Vagina (tissue), 2 donors: ENCODE measurements around the gene PAEP. TPM values are rescaled to one million over a fixed set of nuclear protein-coding genes. Genes with fewer than 3 reads are reported as not detected.

ENCODE experiments used
- DNase-seq, 2 donors: peaks; one replicate each; pipeline ENCODE4 v3.0.0-alpha.2; 2017; ENCODE audit errors: extremely low spot score in 2 of 2
- H3K27ac ChIP-seq: fragments of 200-600 bp; sonication (generic); one replicate; pipeline ENCODE4 v1.5.1; 2019
- H3K27me3 ChIP-seq: fragments of 200-600 bp; sonication (generic); one replicate; pipeline ENCODE4 v1.5.1; 2019
- H3K36me3 ChIP-seq, 2 donors: fragments of 200-600 bp; sonication (generic); one replicate each; pipeline ENCODE4 v1.5.1; 2017 to 2019
- H3K4me1 ChIP-seq: fragments of 200-600 bp; sonication (generic); one replicate; pipeline ENCODE4 v1.5.1; 2019
- H3K4me3 ChIP-seq, 2 donors: fragments of 200-600 bp; sonication (generic); 1 replicate in 1 of 2; 2 replicates in 1 of 2; pipeline ENCODE4 v1.5.1; 2016 to 2019
- H3K9me3 ChIP-seq: fragments of 200-600 bp; sonication (generic); one replicate; pipeline ENCODE4 v1.5.1; 2019
- POLR2A ChIP-seq, 2 donors: fragments of 450-650 bp; IDR thresholded peaks; one replicate each; pipeline ENCODE4 v1.6.1; 2017; ENCODE audit warnings: antibody characterized with exemption in 2 of 2, mild to moderate bottlenecking in 2 of 2, moderate library complexity in 2 of 2
- POLR2AphosphoS5 ChIP-seq, 2 donors: sonication (generic); formaldehyde crosslinking; IDR thresholded peaks; one replicate each; pipeline ENCODE4 v1.9.0; 2017; ENCODE audit warnings: antibody characterized with exemption in 2 of 2, mild to moderate bottlenecking in 2 of 2, low read depth in 1 of 2; ENCODE audit not compliant: insufficient read depth in 1 of 2
- intact Hi-C: fragments of 100-400 bp; cut with DNase I; formaldehyde crosslinking; loops from one replicate; pipeline ENCODE4 v1.15.1; 2023
- total RNA-seq: library from RNA; depleted of rRNA; stranded (reverse); fragments of >200 nt; gene quantifications from one replicate; pipeline ENCODE4 v1.2.3, GENCODE V29; 2016
- TF ChIP-seq, protein P1 (sequence below), 3 experiments: fragments of 450-650 bp in 2 of 3; fragments of 200-600 bp in 1 of 3; sonication (generic) in 1 of 3; IDR thresholded peaks; one replicate each; pipeline ENCODE4 v1.5.1; 2017 to 2019; ENCODE audit warnings: antibody characterized with exemption in 3 of 3, mild to moderate bottlenecking in 2 of 3, moderate library complexity in 2 of 3

PAEP gene
- total RNA-seq, 1 donor from 2014 or later, result not detected

- DNase-seq, result no peak
- Histone ChIP-seq H3K4me3 (no peak overlapping the region), H3K4me1 (no peaks in the 10 kb centered on the region), H3K27ac (no peak overlapping the region), H3K36me3 (no peaks in the 10 kb centered on the region), H3K9me3 (no peaks in the 10 kb centered on the region), H3K27me3 (no peaks in the 10 kb centered on the region)
- TF ChIP-seq POLR2A (IDR thresholded peaks at IDR 0.05) (no peak), POLR2AphosphoS5 (IDR thresholded peaks at IDR 0.05; ENCODE audit: insufficient read depth in 1 of 2, low read depth in 1 of 2) (no peak)
- TF ChIP-seq, protein P1, sequence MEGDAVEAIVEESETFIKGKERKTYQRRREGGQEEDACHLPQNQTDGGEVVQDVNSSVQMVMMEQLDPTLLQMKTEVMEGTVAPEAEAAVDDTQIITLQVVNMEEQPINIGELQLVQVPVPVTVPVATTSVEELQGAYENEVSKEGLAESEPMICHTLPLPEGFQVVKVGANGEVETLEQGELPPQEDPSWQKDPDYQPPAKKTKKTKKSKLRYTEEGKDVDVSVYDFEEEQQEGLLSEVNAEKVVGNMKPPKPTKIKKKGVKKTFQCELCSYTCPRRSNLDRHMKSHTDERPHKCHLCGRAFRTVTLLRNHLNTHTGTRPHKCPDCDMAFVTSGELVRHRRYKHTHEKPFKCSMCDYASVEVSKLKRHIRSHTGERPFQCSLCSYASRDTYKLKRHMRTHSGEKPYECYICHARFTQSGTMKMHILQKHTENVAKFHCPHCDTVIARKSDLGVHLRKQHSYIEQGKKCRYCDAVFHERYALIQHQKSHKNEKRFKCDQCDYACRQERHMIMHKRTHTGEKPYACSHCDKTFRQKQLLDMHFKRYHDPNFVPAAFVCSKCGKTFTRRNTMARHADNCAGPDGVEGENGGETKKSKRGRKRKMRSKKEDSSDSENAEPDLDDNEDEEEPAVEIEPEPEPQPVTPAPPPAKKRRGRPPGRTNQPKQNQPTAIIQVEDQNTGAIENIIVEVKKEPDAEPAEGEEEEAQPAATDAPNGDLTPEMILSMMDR (IDR thresholded peaks at IDR 0.05), result no peak
- intact Hi-C loops, result no loop called here
Measured at GRCh38 chr9:135612981-135613910, 51.7 kb downstream of the PAEP start.

DNA sequence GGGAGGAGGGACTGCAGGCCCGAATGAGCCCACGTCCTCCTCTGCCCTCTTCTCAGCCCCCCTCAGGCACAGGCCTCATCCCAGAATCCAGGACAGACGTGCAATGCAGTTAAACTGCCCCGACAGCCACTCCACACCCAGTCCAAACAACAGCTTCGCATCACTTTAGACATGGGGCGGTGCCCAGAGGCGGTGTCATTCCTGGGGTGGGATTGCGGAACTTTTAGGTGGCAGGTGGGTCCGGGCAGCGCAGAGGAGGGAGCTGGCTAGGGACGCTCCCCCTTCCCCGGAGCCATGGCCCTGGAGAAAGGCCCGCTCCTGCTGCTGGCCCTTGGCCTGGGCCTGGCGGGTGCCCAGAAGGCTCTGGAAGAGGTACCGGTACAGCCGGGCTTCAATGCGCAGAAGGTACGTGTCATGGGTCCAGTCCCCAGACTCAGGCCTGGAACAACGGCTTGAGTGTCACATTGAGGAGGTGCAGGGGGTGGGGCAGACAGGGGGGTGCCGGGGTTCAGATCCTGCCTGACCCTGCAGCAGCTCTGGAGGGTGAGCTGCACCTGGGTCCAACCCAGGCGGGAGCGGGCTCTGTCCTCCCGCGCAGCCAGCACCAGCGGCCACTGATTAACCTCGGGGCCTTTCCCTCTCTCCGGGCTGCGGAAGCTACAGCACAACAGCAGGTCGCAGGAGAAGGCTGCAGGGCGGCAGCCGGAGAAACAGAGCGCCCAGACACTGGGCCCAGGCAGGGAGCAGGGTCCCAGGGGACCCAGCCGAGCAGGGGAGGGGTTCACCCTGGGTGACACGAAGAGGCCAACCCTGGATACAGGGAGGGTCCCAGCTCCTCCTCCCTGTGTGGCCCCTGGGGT is 52.6 kb downstream of the PAEP start:
- no peak for DNase-seq
- Histone ChIP-seq H3K27me3 (no peaks in the 10 kb centered on the region), H3K4me3 (no peak overlapping the region), H3K9me3 (no peaks in the 10 kb centered on the region), H3K4me1 (no peaks in the 10 kb centered on the region), H3K36me3 (no peaks in the 10 kb centered on the region), H3K27ac (no peak overlapping the region)
- TF ChIP-seq, protein P1 (IDR thresholded peaks at IDR 0.05), result no peak
- no peak for TF ChIP-seq POLR2AphosphoS5 (IDR thresholded peaks at IDR 0.05; ENCODE audit: insufficient read depth in 1 of 2, low read depth in 1 of 2)
- no peak for TF ChIP-seq POLR2A (IDR thresholded peaks at IDR 0.05)
- intact Hi-C loops, result no loop called here

DNA sequence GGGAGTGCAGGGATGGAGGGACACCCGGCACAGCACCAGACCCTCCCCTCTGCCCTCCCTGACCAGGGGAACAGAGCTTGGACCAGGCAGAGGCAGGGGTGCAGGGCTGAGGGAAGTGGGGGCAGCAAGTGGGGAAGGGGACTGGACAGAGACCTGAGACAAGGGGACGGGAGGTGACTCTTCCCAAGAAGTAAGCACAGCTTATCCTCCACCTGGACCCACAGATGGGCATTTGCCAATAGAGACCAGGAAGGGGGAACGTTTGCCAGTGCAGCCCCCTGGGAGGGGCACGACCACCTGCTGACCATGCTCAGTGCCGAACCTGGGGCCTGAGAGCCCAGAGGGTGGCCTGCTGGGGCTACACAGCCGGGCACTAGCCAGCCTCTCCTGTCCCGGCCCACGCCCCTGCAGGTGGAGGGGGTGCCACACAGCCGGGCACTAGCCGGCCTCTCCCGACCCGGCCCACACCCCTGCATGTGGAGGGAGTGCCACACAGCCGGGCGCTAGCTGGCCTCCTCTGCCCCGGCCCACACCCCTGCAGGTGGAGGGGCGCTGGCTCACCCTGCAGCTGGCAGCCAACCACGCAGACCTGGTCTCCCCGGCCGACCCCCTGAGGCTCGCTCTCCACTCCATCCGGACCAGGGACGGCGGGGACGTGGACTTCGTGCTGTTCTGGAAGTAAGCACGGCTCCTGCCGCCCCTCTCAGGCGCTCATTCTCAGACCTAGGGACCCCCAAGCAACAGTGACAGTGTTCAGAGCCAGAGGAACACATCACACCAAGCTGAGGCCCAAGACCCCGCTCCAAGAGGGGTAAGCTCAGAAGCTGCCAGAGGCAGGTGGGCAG is 53.5 kb downstream of the PAEP start:
- no peak overlapping the region for H3K27ac ChIP-seq
- TF ChIP-seq, protein P1 (IDR thresholded peaks at IDR 0.05), result no peak
- no peak for TF ChIP-seq POLR2A (IDR thresholded peaks at IDR 0.05)
- TF ChIP-seq POLR2AphosphoS5 (IDR thresholded peaks at IDR 0.05; ENCODE audit: insufficient read depth in 1 of 2, low read depth in 1 of 2), result no peak
- DNase-seq, result no peak
- intact Hi-C loops, result no loop called here
- no peaks in the 10 kb centered on the region for H3K27me3 ChIP-seq
- H3K4me3 ChIP-seq, result no peak overlapping the region
- no peaks in the 10 kb centered on the region for H3K4me1 ChIP-seq
- H3K36me3 ChIP-seq, result no peaks in the 10 kb centered on the region
- no peaks in the 10 kb centered on the region for H3K9me3 ChIP-seq

DNA sequence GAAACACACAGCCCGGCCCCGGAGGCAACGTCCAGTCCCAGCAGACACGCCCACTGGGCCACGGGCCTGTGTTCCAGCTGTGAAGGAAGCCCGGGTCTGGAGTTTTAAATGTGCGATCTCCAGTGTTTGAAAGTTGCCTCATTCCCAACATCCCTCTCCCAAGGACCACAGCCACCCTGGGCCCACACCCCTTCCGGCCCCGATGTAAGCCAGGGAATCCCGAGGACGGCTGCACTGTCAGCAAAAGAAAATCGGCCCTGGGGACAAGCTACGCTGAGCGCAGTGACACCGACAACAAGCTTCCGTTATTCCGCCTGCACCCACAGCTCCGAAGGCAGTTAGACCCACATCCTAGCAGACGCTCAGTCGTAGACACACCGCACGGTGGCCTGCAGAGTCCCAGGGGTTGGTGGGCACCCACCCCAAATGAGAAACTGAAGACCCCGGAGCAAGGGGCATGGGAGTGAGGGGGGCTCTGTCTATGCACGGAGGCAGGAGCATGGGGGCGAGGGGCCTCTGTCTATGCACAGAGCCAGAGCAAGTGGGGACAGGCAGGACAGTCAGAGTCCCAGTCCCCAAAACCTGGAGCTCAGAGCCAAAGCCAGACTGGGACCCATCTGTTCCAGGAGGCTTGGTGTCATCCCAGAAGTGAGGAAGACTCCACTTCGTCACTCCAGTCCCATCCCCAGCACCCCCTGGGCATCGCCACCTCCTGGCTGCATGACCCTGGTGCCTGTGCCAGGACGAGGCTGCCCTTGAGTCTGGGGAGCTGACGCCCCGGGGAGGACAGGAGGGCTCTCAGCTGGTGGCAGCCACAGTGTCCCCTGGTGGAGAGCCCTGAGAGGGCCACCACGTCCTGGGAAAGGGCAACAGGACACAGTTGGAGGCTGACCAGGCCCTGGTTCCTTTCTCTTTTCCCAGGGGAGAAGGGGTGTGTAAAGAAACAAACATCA is 54.4 kb downstream of the PAEP start:
- TF ChIP-seq POLR2AphosphoS5 (IDR thresholded peaks at IDR 0.05; ENCODE audit: insufficient read depth in 1 of 2, low read depth in 1 of 2) (no peak), POLR2A (IDR thresholded peaks at IDR 0.05) (no peak)
- TF ChIP-seq, protein P1 (IDR thresholded peaks at IDR 0.05), result no peak
- no peak for DNase-seq
- no peaks in the 10 kb centered on the region for H3K27me3 ChIP-seq

More for the DNA sequence above, 54.4 kb downstream of the PAEP start:
- no peak overlapping the region for H3K27ac ChIP-seq
- no peaks in the 10 kb centered on the region for H3K4me1 ChIP-seq
- H3K36me3 ChIP-seq, result no peaks in the 10 kb centered on the region
- H3K9me3 ChIP-seq, result no peaks in the 10 kb centered on the region
- H3K4me3 ChIP-seq, result no peak overlapping the region
- intact Hi-C loops, result no loop called here
